ENCODE measurements around the gene ACP3.

ACP3 gene

GRCh38 chr3:132315851-132316250, 1.4 kb upstream of the ACP3 start:
- peak; percentile 9 for DNase-seq (ENCODE audit: low spot score)

DNA sequence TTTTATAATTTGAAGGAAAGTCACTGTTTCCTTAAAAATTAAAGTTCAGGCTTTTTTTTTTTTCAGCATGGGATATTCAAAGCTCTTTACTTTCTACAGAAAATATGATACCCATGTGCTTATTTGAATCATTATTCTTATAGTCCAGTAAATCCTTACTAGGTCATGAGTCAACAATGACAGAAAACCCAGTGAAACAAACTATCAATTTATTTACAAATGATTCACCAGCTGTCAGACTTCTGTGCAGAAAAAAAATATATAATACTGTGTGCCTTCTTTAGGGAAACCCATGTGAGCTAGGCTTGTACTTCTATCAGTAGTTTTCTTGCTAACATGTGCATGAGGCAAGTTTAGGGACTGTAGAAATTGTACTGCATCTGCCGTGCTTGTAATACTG, 1.2 kb downstream of the ACP3 start:
- DNase-seq (ENCODE audit: low spot score): no peak

DNA sequence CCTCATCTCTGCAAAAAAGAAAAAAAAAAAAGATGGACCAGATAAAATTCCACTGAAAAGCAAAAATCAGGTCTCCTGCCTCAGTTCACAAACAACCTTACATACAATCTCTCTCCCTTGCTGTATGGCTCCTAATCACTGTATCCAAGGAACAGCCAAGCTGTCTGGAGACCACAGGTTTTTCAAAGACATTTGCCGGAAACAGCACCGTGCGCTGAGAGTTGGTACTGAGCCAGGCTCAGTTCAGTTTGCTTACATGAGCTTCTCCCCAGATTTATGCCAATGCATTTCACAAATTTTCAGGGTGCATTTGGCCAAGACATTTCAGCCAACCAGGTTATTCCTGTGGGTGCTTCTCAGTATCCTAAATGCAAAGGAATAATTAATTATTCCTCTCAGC, 4.1 kb downstream of the ACP3 start:
- no peak for DNase-seq (ENCODE audit: low spot score)

DNA sequence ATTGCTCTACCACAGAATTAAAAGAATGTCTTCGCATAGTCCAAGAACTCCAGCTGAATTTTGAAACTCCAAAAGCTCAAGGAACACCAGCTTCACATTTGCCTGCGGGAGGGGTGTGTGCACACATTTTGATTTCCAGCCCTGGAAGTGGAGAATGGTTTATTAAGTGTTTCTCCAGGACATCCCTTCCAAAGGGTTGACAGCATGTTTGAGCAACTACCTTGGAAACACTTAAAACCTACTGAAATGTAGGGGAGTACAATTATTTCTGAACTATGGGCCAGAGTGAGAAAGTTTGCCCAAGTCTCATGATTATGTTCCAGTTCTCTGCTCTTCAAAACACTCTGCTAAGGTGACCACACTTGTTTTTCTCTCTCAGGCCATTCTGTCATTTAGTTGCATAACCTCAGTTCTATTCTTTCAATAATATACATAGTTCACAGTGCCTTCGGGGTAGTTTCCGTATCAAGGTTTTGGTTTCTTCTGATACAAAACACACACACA, 7.9 kb downstream of the ACP3 start:
- no peak for DNase-seq (ENCODE audit: low spot score)

DNA sequence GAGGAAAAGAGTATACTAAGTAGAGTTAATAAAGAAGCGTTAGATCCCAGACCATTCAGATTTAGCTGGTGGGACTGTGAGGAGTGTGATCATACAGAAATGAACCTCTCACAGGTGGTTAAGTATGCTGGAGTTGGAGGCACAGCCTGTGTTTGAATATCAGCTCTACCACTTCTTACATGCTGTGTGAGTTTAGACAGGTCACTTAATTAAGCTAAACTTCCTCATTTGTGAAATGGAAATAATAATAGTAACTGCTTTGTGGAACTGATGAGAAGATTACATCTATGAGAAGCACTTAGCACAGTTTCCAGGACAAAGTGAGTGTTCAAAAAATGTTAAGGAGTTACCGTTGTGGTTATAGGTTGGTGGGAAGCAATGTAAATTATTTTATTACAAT, 8.4 kb downstream of the ACP3 start:
- DNase-seq (ENCODE audit: low spot score): no peak

GRCh38 chr3:132326251-132326650, 9.0 kb downstream of the ACP3 start:
- DNase-seq (ENCODE audit: low spot score): no peak

GRCh38 chr3:132332082-132332481, 14.9 kb downstream of the ACP3 start:
- DNase-seq (ENCODE audit: low spot score): no peak

GRCh38 chr3:132332508-132332907, 15.3 kb downstream of the ACP3 start:
- no peak for DNase-seq (ENCODE audit: low spot score)

DNA sequence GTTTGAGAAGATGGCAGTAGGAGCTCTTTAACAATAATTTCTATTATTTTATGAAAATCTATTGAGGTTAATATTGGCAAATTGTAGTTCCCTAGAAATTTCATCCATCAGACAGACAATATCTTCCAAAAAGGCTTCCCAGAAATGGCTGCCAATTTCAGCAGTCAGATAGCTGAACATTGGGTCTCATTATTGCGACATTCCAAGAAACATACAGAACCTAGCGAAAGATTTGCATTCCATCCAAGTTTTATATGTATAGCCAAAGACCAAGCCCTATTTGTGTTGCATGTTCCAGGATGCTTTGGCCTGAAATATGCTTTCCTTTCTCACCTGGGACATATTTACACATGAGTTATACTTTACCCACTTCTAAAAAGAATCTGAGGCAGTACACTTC, 24.5 kb downstream of the ACP3 start:
- no peak for DNase-seq (ENCODE audit: low spot score)

DNA sequence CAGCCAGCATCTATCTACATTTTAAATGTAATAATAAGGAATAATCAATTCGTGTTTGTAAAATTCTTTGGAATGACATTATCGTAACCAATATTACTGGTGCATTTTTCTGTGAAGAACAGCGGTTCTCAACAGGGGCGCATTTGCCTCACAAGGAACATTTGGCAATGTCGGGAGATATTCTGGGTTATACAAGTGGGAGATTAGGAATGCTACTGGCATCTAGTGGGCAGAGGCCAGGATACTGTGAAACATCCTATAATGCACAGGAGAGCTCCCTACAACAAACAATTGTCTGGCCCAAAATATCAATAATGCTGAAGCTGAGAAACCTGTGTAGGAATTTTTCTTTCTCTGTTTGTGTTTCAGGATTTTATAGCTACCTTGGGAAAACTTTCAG, 25.0 kb downstream of the ACP3 start:
- no peak for DNase-seq (ENCODE audit: low spot score)

DNA sequence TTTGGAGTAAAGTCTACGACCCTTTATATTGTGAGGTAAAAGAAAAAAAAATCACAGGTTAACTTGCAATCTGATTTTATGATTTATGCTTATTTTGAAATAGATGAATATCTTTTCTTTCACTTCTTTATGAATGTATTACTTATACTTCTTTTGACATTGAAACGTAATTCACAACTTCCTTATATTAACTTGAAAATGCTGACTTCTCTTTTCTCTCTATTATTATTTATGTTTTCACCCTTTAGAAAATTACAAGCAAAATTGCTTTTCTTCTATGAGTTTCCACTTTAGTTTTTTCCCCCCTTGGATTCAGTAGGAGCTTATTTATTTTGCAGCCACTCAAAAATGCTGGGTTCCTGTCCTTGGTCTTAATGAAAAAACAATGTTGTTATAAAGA, 25.4 kb downstream of the ACP3 start:
- no peak for DNase-seq (ENCODE audit: low spot score)

DNA sequence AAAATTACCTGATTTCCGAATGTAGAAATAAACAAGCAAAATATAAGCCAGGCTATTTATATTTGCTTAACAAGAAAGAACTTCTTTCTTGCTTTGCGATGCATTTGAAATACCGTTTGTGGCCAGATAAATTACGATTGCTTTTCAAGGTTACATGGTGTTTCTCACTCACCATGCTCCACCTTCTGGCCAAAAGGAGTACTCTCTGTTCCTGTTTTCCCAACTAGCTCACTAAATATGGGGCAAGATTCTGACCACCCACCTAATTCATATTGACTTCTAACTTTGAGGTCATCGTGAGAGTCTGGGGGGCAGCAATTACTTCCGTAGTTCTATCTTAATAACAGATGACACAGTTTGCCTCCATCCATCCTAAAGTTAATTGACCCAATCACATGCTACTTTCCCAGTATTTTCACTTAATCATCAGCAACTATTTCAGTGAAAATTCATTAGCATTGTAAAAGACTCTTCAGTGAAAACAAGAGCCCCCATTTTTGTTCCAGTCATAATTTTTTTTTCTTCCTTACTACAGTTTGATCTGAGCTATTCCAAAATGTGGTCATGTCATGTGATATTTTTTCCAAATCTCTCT, 25.9 kb downstream of the ACP3 start:
- peak; percentile 67 for DNase-seq (ENCODE audit: low spot score)

GRCh38 chr3:132344666-132345280, 27.6 kb downstream of the ACP3 start:
- peak; percentile 11 for DNase-seq (ENCODE audit: low spot score)

DNA sequence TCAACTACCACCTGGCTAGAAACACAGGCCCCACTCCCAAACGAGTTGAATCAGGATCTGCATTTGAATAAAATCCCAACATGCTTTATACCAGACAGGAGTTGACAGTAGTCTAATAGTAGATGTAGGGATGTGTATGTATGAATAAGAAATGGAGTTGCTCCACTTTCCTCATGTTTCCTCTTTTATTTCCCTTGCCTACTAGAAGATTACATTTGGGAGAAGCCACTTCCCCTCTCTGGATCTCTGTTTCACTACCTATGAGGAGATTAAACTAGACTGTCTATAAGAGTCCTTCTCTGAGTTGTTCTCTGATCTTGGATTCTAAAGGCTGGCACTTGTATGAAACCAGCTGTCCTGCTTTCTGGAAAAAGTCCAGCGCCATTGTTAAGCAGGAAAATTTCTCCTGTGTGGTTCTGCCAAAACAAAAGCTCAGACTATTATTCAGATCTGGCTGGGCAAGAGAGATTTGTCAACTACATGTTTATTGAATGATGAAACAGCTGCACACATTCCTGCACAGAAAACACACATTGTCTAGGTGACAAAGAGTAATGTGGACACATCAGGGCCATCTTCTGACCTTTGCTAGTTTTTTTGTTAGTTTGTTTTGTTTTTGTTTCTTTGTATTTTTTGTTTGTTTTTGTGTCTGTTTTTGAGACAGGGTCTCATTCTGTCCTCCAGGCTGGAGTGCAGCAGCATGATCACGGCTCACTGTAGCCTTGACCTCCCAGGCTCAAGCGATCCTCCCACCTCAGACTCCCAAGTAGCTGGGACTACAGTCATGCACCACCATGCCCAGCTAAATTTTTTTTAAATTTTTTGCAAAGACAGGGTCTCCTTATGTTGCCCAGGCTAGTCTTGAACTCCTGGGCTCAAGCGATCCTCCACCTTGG, 29.9 kb downstream of the ACP3 start:
- peak; percentile 58 for DNase-seq (ENCODE audit: low spot score)

DNA sequence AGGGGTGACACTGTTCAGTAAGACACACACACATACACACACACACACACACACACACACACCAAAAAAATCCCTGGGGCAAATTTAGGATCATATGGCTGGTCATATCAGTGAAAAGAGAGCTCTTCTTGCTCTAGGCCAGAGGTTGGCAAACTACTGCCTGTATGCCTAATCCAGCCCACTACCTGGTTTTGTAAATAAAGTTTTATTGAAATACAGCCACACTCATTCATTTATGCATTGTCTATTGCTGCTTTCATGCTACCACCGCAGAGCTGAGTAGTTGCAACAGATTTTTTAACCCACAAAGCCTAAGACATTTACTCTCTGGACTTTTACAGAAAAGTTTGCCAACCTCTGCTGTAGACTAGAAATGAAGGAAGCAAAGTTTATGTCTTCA, 30.6 kb downstream of the ACP3 start:
- DNase-seq (ENCODE audit: low spot score): no peak

DNA sequence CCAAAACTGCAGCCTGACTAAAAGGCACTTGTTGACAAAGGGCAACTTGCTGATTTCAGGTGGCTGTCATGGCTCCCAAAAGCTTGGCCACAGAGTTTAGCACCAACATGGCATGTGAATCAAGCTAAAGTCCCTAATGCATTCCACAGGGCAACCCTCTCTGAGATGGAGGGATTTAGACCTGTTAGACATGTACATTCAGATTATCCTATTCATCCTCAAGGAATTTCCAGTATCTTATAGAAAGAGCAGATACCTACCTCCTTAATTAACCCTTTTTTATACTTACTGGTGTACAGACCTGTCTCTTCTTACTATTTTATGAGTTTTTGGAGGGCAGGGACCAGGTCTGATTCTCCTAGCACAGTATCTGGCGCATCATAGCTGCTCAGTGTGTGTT, 31.3 kb downstream of the ACP3 start:
- DNase-seq (ENCODE audit: low spot score): no peak

- no peak for DNase-seq (ENCODE audit: low spot score)
Measured at GRCh38 chr3:132350814-132351213, 33.6 kb downstream of the ACP3 start.

GRCh38 chr3:132351222-132351806, 34.1 kb downstream of the ACP3 start:
- no peak for DNase-seq (ENCODE audit: low spot score)

DNA sequence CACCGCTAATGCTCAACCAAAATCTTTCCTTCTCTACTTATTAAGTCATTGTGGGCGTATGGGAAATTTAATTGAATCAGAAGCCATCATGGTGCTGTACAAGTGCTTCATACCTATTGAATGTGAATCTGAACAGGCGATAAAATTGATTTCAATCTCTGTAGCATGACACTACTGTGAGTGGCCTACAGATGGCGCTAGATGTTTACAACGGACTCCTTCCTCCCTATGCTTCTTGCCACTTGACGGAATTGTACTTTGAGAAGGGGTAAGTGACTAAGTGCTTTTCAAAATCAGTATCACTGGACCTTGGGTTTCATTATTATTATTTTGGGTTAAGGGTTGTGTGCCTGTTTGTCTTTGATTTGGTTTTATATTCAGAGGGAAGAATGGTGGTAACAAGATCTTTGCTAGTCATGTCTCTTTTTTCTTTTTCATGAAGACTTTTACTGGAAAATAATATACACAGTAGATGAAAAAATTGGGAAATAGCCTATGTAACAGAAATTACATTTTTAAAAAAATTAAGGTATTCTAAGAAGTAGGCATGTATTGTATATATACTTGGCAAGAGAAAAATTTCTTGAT, 35.4 kb downstream of the ACP3 start:
- DNase-seq (ENCODE audit: low spot score): peak; percentile 80

GRCh38 chr3:132354916-132355702, 37.9 kb downstream of the ACP3 start:
- DNase-seq (ENCODE audit: low spot score): no peak

GRCh38 chr3:132356568-132356967, 39.4 kb downstream of the ACP3 start:
- DNase-seq (ENCODE audit: low spot score): no peak

GRCh38 chr3:132360717-132361116, 43.5 kb downstream of the ACP3 start:
- no peak for DNase-seq (ENCODE audit: low spot score)
